ENCODE data around the gene LGALS1. TPM values are rescaled to one million over a fixed set of nuclear protein-coding genes. Genes with fewer than 3 reads are reported as not detected.

LGALS1 gene
- total RNA-seq, result 791 and 792 TPM in 2 replicates

DNA sequence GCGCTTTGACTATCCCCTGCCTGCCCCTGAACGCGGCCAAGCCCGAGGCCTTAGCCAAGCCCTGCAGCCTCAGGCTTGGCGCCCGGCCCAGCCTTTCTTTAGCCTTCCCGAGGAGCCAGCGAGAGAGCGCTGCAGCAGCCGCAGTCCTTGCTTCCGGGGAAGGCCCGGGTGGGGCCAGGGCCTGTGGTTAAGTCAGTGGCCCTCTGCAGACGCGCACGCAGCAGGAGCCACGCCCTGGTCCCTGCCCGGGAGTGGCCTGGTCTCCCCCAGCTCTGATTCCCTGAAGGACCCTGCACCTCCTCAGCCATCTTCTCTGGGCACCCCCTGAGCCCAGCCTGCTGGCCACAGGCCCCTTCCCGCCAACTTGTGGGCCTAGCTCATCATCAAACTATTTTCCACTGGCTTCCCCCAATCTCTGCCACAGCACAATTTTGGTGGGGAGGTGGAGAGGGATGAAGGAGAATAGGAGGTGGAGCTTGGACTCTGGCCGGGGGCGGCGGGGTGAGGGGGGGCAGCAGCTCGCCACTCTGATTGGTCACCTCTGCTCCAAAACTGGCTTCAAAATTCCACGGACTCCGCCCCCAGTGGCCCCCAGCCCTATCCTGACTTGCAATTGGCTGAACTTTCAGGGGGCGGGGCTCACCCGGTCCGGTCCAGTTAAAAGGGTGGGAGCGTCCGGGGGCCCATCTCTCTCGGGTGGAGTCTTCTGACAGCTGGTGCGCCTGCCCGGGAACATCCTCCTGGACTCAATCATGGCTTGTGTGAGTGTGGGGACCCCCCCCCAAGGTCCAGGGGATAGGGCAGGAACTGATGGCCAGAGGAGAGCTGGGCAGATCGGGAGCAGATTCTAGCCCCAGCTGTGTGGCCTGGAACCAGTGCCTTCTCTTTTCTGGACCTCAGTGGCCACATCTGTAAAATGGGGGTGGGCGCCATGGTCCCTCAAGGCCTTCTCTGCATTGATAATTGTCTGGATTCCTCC is at the start of gene LGALS1:
LGALS1 (plus strand) TSS at position 686 of the 979 bp plus-strand sequence; CDS start at position 753, 67 bp downstream.
- intact Hi-C loops (cut with micrococcal nuclease), result loop anchor here (5.0 kb wide), 1 partner anchor 277 kb away; the partner anchor contains the start of genes C22orf23 and POLR2F

GRCh38 chr22:37625737-37626136 is 49.7 kb upstream of the LGALS1 start:
- intact Hi-C loops (cut with micrococcal nuclease), result no loop called here

DNA sequence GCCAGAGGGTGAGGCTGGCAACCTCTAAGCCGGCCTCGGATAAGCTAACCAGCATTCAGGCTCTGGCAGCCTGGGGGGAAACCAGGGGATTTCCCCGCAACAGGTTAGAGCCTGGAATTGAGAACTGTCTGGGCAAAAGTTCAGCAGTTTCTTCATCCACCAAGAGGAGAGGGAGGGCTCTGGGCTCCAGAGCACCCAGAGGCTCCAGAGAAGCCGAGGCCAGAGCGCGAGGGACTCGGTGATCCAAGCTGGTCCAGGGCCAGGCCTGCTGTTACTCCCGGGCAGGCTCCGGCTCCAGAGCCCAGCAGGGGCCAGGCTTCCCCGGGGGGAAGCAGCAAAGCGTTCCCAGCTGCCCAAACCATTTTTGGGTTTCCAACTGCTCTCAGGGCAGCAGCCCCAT is 49.3 kb upstream of the LGALS1 start:
- intact Hi-C loops (cut with micrococcal nuclease), result no loop called here

DNA sequence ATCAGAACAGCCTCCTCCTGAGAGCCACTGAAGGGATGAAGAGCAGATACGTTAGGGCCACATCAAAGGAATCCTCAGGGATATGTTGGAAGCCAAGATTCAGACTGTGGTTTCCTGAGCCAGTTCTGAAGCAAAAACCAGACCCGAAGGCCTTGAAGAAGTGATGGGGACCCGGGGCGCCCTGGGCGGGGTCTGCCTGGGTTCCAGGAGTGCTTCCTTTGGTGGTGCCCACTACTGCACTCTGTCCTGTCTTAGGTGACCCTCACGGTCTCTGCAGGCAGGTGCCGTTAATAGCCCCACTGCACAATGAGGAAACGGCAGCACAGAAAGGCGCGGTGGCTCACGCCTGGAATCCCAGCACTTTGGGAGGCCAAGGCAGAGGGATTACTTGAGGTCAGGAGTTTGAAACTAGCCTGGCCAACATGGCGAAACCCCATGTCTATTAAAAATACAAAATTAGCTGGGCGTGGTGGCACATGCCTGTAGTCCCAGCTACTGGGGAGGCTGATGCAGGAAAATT is 48.8 kb upstream of the LGALS1 start:
- intact Hi-C loops (cut with micrococcal nuclease), result loop anchor here (1.0 kb wide), 1 partner anchor 12 kb away; no protein-coding TSS in a partner anchor

- intact Hi-C loops (cut with micrococcal nuclease), result loop anchor here (1.0 kb wide), 1 partner anchor 11 kb away; no protein-coding TSS in a partner anchor
Measured at GRCh38 chr22:37627121-37627520, 48.3 kb upstream of the LGALS1 start.

- intact Hi-C loops (cut with micrococcal nuclease), result loop anchor here (1.0 kb wide), 1 partner anchor 11 kb away; no protein-coding TSS in a partner anchor
Measured at GRCh38 chr22:37627545-37627944, 47.9 kb upstream of the LGALS1 start.

- intact Hi-C loops (cut with micrococcal nuclease), result no loop called here
Measured at GRCh38 chr22:37628830-37629229, 46.6 kb upstream of the LGALS1 start.

GRCh38 chr22:37629928-37630327 is 45.5 kb upstream of the LGALS1 start:
- intact Hi-C loops (cut with micrococcal nuclease), result no loop called here

GRCh38 chr22:37630839-37631435 is 44.5 kb upstream of the LGALS1 start:
- intact Hi-C loops (cut with micrococcal nuclease), result no loop called here

DNA sequence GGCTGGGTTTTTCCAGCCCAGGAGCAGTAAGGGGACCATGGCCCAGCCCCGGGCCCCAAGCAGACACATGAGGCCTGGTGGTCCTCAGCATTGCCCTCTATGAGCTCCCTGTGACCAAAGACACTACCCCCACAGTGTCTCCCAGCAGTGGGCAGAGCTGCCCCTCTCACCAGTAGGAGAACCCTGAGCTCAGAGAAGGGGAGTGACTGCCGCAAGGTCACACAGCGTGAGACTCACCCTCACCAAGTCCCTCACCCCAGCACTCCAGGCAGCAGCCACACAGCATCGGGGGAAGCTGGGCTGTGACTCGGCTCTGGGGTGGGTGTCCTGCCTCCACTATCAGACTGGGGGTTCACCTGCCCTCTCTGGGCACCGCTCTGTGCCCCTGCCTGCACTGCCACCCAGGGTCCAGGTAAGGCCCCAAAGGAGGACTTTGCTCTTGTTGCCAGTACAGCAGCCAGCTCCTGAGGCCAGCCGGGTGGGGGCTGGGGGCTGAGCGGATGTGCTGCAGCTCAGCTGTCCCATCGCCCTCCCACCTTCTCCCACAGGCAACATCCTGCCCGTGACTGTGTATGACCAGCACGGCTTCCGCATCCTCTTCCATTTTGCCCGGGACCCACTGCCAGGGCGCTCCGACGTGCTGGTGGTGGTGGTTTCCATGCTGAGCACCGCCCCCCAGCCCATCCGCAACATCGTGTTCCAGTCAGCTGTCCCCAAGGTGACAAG is 43.8 kb upstream of the LGALS1 start:
- intact Hi-C loops (cut with micrococcal nuclease), result no loop called here

GRCh38 chr22:37632174-37633088 is 43.0 kb upstream of the LGALS1 start:
- intact Hi-C loops (cut with micrococcal nuclease), result no loop called here

DNA sequence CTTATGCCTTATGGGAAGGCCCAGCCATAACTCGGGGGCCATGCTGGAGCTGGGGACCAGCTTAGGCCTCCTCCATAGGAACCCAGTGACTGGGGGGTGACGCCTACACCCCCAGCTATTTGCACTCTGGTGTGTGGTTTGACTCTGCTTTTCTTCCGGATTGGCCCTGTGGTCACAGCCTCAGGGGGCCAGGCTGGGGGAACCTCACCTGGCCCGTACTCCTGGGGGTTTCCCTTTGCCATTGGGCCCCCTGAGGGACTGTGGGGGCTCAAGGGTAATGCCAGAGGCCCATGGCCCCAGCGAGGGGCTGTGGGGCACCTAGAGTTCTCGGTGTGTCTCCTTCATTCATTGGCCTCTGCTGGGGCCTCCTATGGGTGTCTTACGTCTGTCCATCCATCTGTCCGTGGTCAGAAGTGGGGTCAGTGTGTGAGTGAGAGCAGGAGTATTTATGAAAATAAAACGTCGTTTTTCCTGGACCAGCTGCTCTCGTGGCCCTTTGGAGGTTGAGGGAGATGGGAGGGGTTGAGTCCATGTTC is 42.3 kb upstream of the LGALS1 start:
- intact Hi-C loops (cut with micrococcal nuclease), result no loop called here

DNA sequence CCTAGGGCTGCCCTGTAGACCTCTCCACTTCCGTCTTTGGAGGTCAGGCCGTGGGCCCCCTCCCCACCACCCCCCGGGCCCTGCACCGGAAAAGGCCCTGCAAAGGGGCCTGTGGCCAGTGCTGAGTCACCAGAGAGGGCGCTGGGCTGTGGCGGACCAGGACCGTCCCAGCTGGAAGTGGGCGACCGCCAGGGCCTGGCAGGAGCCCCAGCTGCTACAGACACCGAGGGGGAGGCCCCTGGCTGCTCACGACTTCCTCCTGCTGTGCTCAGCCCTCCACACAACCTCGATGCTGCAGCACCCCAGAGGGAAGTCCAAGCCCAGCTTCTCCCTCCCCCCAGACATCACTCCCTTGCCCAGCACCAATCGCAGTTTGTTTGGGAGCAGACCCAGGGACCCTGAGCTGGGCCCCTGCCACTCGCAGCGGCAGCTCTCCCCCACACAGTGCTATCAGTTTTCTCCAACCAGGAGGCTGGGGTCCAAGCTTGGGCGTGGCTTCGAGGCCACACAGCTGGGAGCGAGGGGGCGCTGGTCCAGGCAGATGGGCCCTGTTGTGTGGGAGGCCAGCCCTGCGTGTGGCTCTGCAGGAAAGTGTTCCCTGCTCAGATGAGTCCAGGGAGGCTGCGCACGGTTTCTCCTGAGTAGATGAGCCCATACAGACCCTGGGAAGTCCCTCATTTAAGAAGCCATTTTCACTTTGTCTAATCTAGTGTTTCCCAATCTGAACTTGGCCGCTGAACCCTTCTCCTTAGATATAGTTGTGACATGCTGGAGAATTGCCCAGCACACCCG is 41.6 kb upstream of the LGALS1 start:
- intact Hi-C loops (cut with micrococcal nuclease), result loop anchor here (1.0 kb wide), 1 partner anchor 11 kb away; no protein-coding TSS in a partner anchor

GRCh38 chr22:37634417-37634924 is 41.0 kb upstream of the LGALS1 start:
- intact Hi-C loops (cut with micrococcal nuclease), result loop anchor here (1.0 kb wide), 1 partner anchor 11 kb away; no protein-coding TSS in a partner anchor

- intact Hi-C loops (cut with micrococcal nuclease), result no loop called here
Measured at GRCh38 chr22:37635157-37635556, 40.3 kb upstream of the LGALS1 start.

GRCh38 chr22:37636186-37636948 is 39.1 kb upstream of the LGALS1 start:
- intact Hi-C loops (cut with micrococcal nuclease), result no loop called here

GRCh38 chr22:37636949-37637273 is 38.5 kb upstream of the LGALS1 start:
- intact Hi-C loops (cut with micrococcal nuclease), result no loop called here

Data from T-helper 1 cell treated with Interleukin-12 subunit alpha and Interleukin-12 subunit beta and Interleukin-4 antibody, amounts not matched to agents 30 ng/mL and 1 ng/mL, for 36 hours (primary cell).